HG02759 (cell line): Measurements from ENCODE around the gene RYR2.

Source experiments
- ATAC-seq: cut with Tn5 transposase; IDR thresholded peaks from one replicate; pipeline ENCODE4 v1.9.1; 2021; ENCODE audit warnings: mild to moderate bottlenecking, moderate library complexity; ENCODE audit not compliant: unreplicated experiment

The RYR2 gene

DNA sequence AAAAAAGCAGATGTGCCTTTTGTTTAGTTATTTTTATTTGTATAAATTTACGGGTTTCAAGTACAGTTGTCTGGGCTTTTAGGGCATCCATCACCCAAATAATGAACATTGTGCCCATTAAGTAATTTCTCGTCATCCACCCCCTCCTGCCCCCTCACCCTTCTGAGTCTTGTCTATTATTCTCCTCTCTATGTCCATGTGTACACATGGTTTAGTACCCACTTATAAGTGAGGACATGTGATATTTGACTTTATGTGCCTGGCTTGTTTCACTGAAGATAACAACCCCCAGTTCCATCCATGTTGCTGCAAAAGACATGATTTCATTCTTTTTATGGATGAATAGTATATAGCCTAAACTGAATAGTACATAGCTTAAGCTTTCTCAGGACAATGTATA lies 659.5 kb downstream of the RYR2 start:
- no peak for ATAC-seq

DNA sequence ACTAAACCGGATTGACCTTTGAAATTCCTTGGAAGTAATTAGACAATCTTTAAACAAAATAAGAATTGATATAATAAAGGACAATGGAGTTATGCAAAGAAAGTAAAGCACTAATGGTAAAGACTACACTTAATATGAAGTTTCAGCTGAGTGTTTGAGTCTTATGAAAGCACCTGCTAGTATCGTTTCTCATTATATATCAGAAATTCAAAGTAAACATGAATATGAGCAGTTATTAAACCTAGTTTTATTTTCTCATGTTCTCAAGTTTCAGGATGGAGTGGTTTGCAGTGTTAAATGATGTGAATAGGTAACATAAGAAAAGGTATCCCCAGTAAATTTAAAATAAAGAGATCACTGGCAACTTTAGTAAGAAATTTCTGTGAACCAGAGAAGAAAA lies 660.2 kb downstream of the RYR2 start:
- ATAC-seq: no peak

DNA sequence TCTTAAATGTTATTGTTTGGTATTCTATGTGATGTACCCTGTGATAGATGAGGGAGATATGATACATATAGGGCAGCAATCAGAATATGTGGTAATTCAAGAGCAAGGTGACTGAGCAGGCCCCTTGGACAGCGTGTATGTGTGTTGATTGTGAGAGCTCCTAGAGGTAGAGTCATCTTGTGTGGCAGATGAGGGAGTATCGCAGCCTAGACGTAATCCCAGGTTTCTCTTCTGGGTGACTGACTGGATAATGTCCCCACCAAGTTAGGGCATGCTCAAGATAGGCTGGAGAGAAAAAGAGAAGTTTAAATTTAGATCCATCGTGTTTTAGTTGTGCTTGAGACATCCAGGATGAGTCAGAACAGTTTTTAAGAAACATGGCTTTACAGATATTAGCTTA lies 663.5 kb downstream of the RYR2 start:
- ATAC-seq: no peak

DNA sequence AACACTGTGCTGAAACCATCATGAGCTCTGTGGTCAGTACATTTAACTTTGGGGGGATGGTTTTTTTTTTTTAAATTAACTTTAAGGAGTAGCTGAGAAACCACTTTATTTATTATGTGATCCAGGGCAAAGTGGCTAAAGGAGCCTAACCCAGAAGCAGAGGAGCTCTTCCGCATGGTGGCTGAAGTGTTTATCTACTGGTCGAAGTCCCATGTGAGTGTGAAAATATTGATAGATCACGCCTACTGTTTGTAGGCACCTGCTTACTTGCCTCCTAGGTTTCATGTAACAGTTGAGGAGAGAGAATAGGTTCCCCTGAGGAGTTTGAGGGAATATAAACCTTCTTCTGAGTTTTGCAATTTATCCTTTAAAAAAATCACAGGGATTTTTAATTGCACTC lies 667.4 kb downstream of the RYR2 start:
- no peak for ATAC-seq

DNA sequence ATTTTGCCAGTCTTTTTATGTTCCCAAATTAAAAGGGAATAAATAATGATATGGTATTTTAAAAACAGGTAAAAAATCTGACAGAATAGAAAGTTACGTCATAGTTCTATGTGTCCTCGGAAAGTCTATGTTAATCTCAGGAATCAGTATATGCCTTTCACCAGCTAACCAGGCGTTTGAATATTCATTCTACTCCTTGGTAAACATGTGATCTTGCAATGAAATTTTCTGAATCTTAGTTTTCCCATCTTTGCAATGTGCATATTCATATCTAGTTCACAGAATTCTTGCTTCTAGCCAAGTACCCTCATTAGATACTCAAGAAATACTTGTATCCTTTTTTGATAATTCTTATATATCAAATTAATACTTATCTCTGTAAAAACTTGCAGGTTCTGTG lies 669.3 kb downstream of the RYR2 start:
- ATAC-seq: no peak

DNA sequence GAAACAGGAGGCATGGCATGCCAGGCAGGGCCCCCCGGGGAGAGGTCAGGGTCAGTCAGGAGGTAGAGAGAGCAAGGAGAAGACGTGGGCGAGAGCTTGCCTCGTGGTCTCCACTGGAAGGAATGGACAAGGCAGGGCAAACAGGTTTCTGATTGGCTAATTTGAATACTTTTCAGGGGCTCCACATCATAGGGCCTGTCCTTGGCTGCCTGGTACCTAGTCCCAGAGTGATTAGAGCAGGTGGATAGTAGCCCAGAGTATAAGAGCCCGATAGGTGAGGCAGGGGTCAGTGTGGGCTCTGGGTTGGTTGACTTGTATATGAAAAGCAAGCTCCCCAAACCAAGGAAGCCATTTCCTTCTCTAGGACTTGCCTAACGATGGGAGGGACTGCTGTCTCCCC lies 670.1 kb downstream of the RYR2 start:
- no peak for ATAC-seq

DNA sequence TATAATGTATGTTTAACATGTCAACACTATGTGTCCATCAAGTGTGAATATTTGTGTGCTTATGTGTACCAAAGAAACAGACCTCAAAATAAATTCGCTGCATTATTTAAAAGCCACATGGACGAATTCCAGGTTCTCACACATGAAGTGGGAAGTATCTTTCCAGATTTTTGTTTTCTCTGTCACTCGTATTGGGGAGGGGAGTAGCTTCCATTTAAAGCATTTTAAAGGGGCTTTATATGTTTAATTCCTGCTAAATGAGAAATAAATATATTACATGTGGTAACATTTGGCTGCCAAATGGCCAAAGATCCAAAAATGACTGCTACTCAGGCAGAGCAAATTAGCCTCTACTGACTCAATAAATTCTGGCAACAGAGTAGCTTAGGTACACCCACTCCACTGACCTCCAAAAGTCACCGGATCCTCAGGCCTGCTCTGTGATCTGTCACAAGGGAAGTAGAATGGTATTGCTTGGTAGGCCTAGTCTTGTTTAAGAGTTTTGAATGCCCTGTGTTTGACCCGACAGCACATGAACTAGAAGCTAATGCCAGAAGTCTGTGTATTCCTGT lies 670.7 kb downstream of the RYR2 start:
- ATAC-seq: no peak

DNA sequence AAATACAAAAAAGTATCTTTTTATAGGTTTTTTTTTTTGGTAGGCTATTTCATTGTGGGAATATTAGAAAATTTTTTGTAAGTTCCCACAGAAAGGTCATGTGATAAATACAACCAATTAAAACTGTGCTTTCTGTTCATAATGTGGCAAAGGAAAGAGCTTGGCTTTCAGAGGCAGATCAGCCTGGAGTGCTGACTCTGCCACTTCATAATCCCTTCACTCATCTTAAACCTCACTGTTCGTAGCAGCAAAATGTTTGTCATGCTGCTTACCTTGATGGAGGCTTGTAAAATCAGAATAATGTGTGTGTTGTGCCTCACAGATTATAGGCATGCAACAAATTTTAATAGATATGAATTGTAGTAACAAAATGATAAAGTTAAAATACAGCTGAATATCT lies 671.9 kb downstream of the RYR2 start:
- ATAC-seq: no peak

DNA sequence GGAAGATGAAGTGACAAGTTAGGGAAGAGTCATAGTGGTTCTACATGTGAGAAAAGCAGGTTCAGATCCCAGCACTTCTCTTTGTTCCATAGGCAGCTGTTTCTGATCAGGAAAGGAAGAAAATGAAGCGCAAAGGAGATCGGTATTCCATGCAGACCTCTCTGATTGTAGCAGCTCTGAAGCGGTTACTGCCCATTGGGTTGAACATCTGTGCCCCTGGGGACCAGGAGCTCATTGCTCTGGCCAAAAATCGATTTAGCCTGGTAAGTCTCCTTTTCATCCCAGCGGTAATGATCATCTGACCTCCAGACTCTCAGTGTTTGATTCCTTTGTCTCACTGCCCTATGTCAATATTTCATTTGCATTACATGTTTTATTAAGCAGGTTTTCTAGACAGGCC lies 675.1 kb downstream of the RYR2 start:
- ATAC-seq: no peak

DNA sequence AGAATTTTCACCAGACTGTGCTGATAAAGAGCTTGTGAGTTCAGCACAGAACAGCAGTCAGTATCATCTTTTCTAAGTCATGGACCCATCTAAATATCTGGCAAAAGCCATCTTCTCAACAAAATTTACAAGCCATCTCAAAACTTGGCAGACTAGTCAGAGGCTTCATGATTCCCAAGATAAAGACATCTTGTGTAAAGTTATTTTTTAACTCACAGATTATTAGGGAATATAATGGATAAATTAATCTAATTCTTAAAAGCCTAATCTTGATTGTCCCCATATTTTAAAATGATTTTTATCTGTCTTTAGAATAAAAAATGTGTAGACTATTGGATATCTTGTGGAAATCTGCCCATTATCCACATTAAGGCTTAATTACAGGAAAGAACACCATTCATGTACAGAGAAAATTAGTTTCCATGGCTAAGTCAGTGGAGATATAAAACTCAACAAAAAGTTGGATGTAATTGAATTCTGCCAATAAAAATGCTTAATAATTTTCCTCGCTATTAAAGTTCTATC lies 688.9 kb downstream of the RYR2 start:
- no peak for ATAC-seq

DNA sequence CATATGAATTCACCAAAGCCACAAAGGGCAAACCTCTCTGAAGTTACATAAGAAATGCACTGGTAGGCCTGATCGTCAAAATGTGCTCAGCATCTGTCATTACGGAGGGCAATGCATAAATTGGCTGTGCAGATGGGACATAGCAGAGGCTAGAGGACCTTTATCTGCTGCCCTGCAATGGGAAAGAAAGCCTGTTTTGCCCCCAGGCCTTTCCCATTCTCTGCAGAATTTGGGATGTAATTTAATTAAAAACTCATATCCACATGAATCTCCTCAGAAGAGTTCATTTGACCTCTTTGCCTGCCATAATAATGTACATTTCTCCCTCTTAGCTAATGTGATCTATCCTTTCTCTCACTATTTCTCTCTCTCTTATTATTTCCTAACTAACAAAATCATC lies 690.7 kb downstream of the RYR2 start:
- no peak for ATAC-seq

DNA sequence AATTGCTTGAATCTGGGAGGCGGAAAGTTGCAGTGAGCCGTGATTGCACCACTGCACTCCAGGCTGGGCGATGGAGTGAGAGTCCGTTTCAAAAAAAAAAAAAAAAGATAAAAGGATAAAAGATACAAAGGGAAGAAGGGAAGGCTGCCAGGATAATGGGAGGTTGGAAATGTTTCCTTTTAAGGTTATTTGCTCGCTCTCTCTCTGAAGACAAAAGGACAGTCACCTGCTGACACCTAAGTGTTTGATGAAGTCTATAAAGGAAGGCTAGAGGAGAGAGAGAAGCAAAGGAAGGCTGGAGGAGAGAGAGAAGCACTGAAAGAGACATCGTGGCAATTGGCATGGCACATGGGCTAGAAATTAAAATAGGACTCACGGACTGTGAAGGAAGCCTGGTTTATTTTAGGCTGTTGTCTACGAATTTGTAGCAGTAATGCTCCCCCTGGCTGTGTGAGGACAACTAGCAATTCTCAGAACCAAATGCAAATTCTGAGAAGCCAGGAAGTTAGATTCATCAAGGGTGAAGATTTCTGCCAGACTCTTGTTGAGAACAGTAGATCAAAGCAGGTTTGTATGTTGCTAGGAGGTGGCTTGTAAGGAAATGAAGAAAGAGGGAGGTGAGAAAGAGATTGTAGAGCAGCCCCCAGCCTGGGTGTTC lies 694.5 kb downstream of the RYR2 start:
- ATAC-seq: no peak

DNA sequence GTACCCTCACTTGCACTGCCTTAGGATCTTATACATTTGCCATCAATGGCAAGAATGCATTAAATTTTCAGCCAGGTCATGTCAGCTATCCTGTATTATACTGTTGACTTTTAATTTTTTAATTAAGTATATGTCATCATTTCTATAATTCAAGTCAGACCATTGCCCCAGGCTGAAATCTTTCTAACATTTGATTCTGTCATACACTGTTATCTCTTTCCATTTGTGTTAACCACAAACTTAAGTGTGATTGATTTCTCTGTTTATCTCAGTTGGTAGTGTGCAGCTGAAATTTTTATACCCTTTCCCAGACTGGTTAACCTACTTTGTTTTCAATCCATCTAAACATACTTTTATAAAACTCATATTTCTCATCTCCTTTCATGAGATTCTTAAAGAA lies 695.5 kb downstream of the RYR2 start:
- ATAC-seq: no peak

DNA sequence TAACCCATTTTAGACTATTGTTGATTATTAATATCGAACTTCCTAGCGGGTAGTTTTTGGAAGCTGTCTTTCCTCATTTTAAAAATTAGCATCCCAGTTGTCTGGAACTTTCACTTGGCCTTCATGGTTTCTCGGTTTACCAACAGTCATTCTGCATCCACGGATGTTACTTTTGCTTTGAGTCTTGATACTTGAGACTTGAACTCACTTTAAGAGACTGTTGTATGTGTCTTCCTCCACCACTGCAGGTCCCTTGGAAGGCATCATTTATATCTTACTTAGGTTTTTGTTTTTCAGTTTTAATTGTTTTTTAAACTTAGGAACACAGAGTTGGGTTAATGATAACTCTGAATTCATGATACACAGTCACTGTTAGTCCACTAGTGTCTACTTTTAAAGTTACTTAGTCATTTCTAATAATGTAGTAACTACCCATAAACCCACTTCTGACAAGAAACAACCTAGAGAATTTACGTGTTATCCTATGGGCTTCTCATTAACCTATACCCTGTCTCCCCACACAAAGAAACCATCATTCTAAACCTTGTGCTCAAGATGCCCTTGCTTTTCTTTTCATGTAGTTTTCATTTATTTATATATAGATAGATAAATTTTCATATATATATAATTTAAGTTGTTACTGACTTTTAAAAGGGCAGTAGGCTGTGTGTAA lies 696.1 kb downstream of the RYR2 start:
- ATAC-seq: no peak

DNA sequence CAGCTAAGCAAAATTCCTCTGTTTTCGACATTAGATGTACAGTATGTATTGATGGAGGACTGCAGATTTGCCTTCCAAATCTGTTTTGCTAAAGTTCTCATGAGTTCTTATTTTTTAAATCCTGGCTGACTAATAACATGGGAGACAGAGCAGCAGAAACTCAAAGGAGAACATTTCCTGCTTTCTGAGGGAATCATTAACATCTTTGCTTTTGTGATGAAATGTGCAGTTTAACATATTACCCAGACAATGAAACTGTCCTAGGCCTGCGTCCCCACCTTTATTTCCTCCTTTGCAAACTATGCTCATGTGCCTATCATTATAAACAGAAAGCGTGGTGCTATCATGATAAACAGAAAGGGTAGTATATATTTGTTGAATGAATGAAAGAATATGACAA lies 698.9 kb downstream of the RYR2 start:
- no peak for ATAC-seq

DNA sequence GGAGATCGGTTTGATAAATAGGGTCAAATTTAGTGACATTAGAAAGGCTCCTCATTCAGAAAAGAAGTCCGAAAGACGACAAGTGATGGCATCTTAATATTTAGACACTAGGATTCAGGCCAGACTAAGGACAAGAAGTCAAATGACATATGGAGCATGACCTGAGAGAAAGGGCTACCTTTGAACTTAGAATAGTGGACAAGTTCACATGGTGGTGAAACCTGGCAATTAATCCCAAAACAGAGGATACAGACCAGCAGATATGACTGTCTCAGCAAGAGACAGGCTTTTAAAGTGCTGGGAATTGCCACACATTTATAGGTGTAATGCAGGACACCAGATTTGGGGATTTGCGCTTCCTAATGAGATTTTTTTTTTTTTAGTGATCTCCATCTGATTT lies 703.6 kb downstream of the RYR2 start:
- ATAC-seq: no peak

DNA sequence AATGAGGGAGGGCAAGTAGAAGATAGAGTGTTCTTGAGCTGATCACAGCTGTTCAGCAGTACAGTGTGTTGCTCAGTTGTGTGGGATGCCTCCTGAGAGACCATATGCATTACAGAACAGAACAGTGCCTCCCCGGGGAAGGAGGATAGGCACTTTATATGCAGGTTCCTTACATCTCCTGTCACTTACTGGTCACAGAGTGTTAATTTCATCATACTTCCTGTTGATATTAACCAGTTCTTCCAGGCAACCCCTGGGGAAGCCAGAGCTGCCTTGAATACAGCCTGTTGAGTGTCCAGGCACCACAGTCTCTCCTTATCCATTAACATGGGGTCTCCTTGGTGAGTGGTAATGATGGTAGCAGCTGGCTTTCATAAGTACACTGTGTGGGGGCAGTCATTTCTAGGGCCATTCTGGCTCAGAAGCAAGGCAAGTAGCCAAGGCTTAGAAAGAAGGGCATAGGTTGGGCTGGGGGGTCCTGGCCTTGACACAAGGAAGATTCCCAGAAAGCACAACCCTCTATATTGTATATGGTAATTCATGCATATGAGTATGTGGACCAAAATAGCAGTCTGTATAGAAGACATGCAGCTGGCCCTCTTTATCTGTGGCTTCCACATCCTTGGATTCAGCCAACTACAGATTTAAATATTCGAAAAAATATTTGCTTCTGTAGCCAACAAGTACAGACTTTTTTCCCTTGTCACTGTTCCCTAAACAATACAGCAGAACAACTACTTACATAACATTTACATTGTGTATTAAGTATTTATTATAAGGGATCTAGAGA lies 706.4 kb downstream of the RYR2 start:
- no peak for ATAC-seq

DNA sequence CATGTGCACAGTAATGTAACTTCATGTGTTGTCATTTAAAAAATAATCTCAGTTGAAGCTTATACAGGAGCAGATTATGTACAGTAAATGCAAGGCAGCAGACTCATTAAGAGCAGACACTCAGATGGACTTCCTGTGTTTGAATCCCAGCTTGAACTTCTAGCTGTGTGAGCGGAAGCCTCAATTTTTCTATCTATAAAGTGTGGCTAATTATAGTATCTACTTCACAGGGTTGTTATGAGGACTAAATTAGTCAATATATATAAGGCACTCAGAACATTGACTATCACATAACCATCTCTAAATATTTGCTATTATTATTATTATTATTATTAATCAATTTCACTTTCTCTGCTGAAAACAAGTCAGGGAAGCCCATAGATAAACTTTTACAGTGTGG lies 707.1 kb downstream of the RYR2 start:
- no peak for ATAC-seq

DNA sequence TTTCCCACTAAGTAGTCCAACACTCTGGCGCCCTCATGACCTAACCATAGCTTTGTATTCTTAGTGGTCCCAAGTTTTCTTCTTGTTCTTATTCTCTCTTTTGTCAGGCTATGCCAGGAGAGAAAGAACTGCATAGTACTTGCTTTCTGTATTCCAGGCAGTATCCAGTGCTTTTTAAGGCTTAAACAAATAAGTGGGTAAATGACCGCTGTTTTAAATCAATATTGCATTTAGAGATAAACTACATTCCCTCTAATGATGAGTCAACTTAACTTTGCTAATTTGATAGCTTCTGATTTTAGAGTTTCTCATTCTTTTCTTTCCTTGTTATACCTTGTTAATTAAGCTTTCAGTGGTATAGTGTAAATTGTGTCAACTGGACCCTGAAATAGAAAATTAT lies 709.1 kb downstream of the RYR2 start:
- no peak for ATAC-seq

DNA sequence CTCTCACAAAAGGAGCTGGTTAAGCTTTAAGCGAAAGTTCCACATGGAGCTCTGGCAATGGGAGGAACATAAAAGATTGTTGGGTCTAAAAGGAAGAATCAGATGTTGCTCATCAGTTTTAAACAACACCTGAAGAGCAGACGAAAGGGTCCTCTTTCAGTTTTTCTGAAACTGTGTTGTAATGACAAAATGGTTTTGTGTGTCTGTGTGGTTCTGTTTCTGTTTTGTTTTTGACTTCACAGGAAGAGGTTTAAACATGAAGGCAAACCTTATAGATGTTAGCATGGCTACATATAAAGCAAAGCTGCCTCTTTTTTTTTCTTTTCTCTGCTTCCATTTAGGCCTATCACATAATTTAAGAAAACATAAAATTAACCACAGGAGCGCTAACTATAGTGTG lies 712.6 kb downstream of the RYR2 start:
- no peak for ATAC-seq

DNA sequence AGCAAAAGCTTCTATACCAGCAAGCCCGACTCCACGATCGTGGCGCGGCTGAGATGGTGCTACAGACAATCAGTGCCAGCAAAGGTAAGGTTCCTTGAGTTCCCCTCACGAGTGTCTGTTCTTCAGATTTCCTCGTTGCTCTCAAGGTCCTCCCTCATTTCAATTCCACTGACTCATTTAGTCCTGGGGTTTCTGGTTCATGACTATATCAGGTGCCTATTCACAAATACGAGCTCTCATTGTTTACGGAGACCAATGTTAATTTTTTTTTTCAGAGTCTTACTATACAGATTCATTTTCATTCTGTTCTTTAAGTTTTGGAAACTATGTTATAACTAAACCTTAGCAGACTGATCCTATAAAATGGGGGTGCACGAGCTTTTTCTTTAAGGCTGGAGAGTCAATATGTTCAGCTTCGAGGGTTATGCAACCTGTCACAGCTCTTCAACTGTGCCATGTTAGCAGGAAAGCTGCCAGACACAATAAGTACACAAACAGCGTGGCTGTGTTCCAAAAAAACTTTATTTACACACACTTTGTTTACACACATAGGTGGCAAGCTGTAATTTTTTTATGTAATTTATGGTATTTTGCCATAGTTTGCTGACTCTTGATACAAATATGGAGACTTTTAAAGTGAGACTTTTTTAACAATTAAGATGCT lies 714.5 kb downstream of the RYR2 start:
- ATAC-seq: no peak
